AG09309 (cell line): ENCODE data around the gene GATA5.

Source experiments
- DNase-seq: peaks from one replicate; pipeline ENCODE4 v3.0.0-alpha.2; 2010; ENCODE audit warnings: low read depth
- H3K4me3 ChIP-seq: 2 replicates; pipeline ENCODE4 v1.5.1; 2011; ENCODE audit warnings: mild to moderate bottlenecking, low read depth, low read length, moderate library complexity; ENCODE audit not compliant: control insufficient read depth
- CTCF ChIP-seq: IDR thresholded peaks from 2 replicates; pipeline ENCODE4 v1.5.1; 2011; ENCODE audit warnings: mild to moderate bottlenecking, low read depth, low read length, inconsistent platforms; ENCODE audit not compliant: insufficient read depth, control insufficient read depth; ENCODE audit errors: missing control alignments

The GATA5 gene

GRCh38 chr20:62518911-62519310 lies 43.1 kb upstream of the GATA5 start:
- DNase-seq: no peak
- no peak for TF ChIP-seq CTCF

GRCh38 chr20:62517901-62518610 lies 42.3 kb upstream of the GATA5 start:
- no peak for TF ChIP-seq CTCF
- DNase-seq: no peak
- no peak overlapping the region for H3K4me3 ChIP-seq

More at GRCh38 chr20:62518911-62519310, 43.1 kb upstream of the GATA5 start:
- H3K4me3 ChIP-seq: no peak overlapping the region

GRCh38 chr20:62517168-62517567 lies 41.4 kb upstream of the GATA5 start:
- H3K4me3 ChIP-seq: no peak overlapping the region
- no peak for TF ChIP-seq CTCF
- DNase-seq: no peak

GRCh38 chr20:62516338-62516737 lies 40.5 kb upstream of the GATA5 start:
- DNase-seq: no peak
- H3K4me3 ChIP-seq: no peak overlapping the region
- TF ChIP-seq CTCF: peak; percentile 6

GRCh38 chr20:62515826-62516225 lies 40.0 kb upstream of the GATA5 start:
- H3K4me3 ChIP-seq: no peak overlapping the region
- TF ChIP-seq CTCF: no peak
- DNase-seq: no peak

- DNase-seq: no peak
- TF ChIP-seq CTCF: no peak
Observed at GRCh38 chr20:62515280-62515679, 39.5 kb upstream of the GATA5 start.

GRCh38 chr20:62513991-62514390 lies 38.2 kb upstream of the GATA5 start:
- DNase-seq: no peak
- TF ChIP-seq CTCF: no peak
- H3K4me3 ChIP-seq: no peak overlapping the region

More at GRCh38 chr20:62515280-62515679, 39.5 kb upstream of the GATA5 start:
- H3K4me3 ChIP-seq: no peak overlapping the region
